ENCODE results near the gene NMRK2.

- TF ChIP-seq CTCF (IDR thresholded peaks at IDR 0.05; ENCODE audit: low read depth, low read length) (no peak), POLR2A (IDR thresholded peaks at IDR 0.05; ENCODE audit: extremely low read depth, insufficient read length) (no peak), MAX (IDR thresholded peaks at IDR 0.05; ENCODE audit: low read depth, low read length) (no peak), MYC (IDR thresholded peaks at IDR 0.05; ENCODE audit: low read depth, low read length) (no peak)
Measured at GRCh38 chr19:3982701-3983541, 50.1 kb downstream of the NMRK2 start.
